A549 (cell line): ENCODE measurements around the gene NSD1.

Experiments
- EP300 ChIP-seq, 2 experiments: fragments of >200 bp; sonication (Bioruptor Twin); formaldehyde crosslinking; IDR thresholded peaks; 2 replicates in 1 of 2; 3 replicates in 1 of 2; pipeline ENCODE4 v1.6.1; 2016 to 2017
- MAFK ChIP-seq: fragments of 450-650 bp; IDR thresholded peaks from 2 replicates; pipeline ENCODE4 v1.6.1; 2014; ENCODE audit not compliant: partially characterized antibody
- REST ChIP-seq: fragments of 200-600 bp; sonication (generic); IDR thresholded peaks from 2 replicates; pipeline ENCODE4 v1.6.1; 2016; ENCODE audit warnings: antibody characterized with exemption, mild to moderate bottlenecking, moderate library complexity

- TF ChIP-seq MAFK, result no peak
- no peak for TF ChIP-seq EP300 (IDR thresholded peaks at IDR 0.05)
- no peak for TF ChIP-seq REST
Measured at GRCh38 chr5:177319913-177320588, 186.5 kb downstream of the NSD1 start.
